ENCODE results near the gene PCCA. TPM values are rescaled to one million over a fixed set of nuclear protein-coding genes. Genes with fewer than 3 reads are reported as not detected.

PCCA gene
- total and polyA plus RNA-seq, 4 donors: 30.1 to 160 (median 76.3) TPM

GRCh38 chr13:100362781-100363180, 273.9 kb downstream of the PCCA start:
- WGBS: 82% methylated on average over 1 of the region's 1 CpG
- Histone ChIP-seq H3K27me3 (ENCODE audit: control insufficient read depth in 4 of 4, insufficient read depth in 4 of 4, low read length in 3 of 4) (no peaks in the 10 kb centered on the region), H3K9me3 (ENCODE audit: control insufficient read depth in 4 of 4, low read length in 3 of 4) (no peaks in the 10 kb centered on the region), H3K27ac (ENCODE audit: low read depth in 1 of 2, low read length in 2 of 2) (no peak overlapping the region), H3K4me3 (ENCODE audit: low read depth in 1 of 3, low read length in 3 of 3) (no peak overlapping the region), H3K4me1 (ENCODE audit: control insufficient read depth in 4 of 4, insufficient read depth in 4 of 4, low read length in 3 of 4) (no peaks in the 10 kb centered on the region), H3K36me3 (ENCODE audit: control insufficient read depth in 4 of 4, insufficient read depth in 3 of 4, low read depth in 1 of 4, low read length in 3 of 4) (peaks cover 0 to 2% (median under 1%) of the 10 kb centered on the region in 4 donors), H3K9ac (ENCODE audit: low read depth in 1 of 2, low read length in 2 of 2) (no peak overlapping the region)
- TF ChIP-seq HNF4G (IDR thresholded peaks at IDR 0.05) (no peak), HNF4A (conservative IDR thresholded peaks at IDR 0.05) (no peak), ZBTB33 (IDR thresholded peaks at IDR 0.05) (no peak), SP1 (IDR thresholded peaks at IDR 0.05) (no peak), ATF3 (IDR thresholded peaks at IDR 0.05) (no peak), RAD21 (IDR thresholded peaks at IDR 0.05) (no peak), RXRA (IDR thresholded peaks at IDR 0.05) (no peak), FOXA1 (IDR thresholded peaks at IDR 0.05) (no peak), TAF1 (conservative IDR thresholded peaks at IDR 0.05) (no peak), MAX (IDR thresholded peaks at IDR 0.05) (no peak), GABPA (IDR thresholded peaks at IDR 0.05 in 1 of 2, conservative IDR thresholded peaks at IDR 0.05 in 1 of 2) (no peak), YY1 (IDR thresholded peaks at IDR 0.05) (no peak), FOXA2 (IDR thresholded peaks at IDR 0.05) (no peak), JUND (IDR thresholded peaks at IDR 0.05) (no peak), EGR1 (IDR thresholded peaks at IDR 0.05; ENCODE audit: low read depth in 2 of 2) (no peak), NR2F2 (IDR thresholded peaks at IDR 0.05) (no peak)
- TF ChIP-seq, protein P1, sequence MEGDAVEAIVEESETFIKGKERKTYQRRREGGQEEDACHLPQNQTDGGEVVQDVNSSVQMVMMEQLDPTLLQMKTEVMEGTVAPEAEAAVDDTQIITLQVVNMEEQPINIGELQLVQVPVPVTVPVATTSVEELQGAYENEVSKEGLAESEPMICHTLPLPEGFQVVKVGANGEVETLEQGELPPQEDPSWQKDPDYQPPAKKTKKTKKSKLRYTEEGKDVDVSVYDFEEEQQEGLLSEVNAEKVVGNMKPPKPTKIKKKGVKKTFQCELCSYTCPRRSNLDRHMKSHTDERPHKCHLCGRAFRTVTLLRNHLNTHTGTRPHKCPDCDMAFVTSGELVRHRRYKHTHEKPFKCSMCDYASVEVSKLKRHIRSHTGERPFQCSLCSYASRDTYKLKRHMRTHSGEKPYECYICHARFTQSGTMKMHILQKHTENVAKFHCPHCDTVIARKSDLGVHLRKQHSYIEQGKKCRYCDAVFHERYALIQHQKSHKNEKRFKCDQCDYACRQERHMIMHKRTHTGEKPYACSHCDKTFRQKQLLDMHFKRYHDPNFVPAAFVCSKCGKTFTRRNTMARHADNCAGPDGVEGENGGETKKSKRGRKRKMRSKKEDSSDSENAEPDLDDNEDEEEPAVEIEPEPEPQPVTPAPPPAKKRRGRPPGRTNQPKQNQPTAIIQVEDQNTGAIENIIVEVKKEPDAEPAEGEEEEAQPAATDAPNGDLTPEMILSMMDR (IDR thresholded peaks at IDR 0.05; ENCODE audit: low read depth, low read length, missing input control): no peak
- TF ChIP-seq, protein P2, sequence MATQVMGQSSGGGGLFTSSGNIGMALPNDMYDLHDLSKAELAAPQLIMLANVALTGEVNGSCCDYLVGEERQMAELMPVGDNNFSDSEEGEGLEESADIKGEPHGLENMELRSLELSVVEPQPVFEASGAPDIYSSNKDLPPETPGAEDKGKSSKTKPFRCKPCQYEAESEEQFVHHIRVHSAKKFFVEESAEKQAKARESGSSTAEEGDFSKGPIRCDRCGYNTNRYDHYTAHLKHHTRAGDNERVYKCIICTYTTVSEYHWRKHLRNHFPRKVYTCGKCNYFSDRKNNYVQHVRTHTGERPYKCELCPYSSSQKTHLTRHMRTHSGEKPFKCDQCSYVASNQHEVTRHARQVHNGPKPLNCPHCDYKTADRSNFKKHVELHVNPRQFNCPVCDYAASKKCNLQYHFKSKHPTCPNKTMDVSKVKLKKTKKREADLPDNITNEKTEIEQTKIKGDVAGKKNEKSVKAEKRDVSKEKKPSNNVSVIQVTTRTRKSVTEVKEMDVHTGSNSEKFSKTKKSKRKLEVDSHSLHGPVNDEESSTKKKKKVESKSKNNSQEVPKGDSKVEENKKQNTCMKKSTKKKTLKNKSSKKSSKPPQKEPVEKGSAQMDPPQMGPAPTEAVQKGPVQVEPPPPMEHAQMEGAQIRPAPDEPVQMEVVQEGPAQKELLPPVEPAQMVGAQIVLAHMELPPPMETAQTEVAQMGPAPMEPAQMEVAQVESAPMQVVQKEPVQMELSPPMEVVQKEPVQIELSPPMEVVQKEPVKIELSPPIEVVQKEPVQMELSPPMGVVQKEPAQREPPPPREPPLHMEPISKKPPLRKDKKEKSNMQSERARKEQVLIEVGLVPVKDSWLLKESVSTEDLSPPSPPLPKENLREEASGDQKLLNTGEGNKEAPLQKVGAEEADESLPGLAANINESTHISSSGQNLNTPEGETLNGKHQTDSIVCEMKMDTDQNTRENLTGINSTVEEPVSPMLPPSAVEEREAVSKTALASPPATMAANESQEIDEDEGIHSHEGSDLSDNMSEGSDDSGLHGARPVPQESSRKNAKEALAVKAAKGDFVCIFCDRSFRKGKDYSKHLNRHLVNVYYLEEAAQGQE (IDR thresholded peaks at IDR 0.05): no peak
- DNase-seq (ENCODE audit: low spot score): no peak

Data from liver (tissue), 9 donors.